GM23338 (cell line): Measurements from ENCODE around the gene LTB.

Source experiments
- CREB1 ChIP-seq: fragments of 250-450 bp; sonication (Bioruptor Pico); IDR thresholded peaks from 2 replicates; pipeline ENCODE4 v1.5.0; 2020; ENCODE audit warnings: low read depth, mild to moderate bottlenecking, moderate library complexity
- EZH2phosphoT487 ChIP-seq: fragments of 200-600 bp; sonication (generic); IDR thresholded peaks from one replicate; pipeline ENCODE4 v1.8.1; 2018; ENCODE audit warnings: antibody characterized with exemption; ENCODE audit not compliant: unreplicated experiment
- POLR2AphosphoS5 ChIP-seq: IDR thresholded peaks from 2 replicates; pipeline ENCODE4 v1.6.1; 2016; ENCODE audit warnings: antibody characterized with exemption, low read depth
- ZNF114 ChIP-seq: fragments of 250-450 bp; sonication (Bioruptor Pico); IDR thresholded peaks from 2 replicates; pipeline ENCODE4 v1.5.0; 2020; ENCODE audit warnings: mild to moderate bottlenecking, moderate library complexity
- TF ChIP-seq, protein P1 (sequence below), 2 experiments: fragments of 200-600 bp in 1 of 2; sonication (generic) in 1 of 2; conservative IDR thresholded peaks; 2 replicates each; pipeline versions ENCODE4 v1.5.1 to v1.6.1; 2016 to 2017; ENCODE audit warnings: antibody characterized with exemption in 2 of 2, low read depth in 2 of 2, mild to moderate bottlenecking in 2 of 2, moderate library complexity in 1 of 2

DNA sequence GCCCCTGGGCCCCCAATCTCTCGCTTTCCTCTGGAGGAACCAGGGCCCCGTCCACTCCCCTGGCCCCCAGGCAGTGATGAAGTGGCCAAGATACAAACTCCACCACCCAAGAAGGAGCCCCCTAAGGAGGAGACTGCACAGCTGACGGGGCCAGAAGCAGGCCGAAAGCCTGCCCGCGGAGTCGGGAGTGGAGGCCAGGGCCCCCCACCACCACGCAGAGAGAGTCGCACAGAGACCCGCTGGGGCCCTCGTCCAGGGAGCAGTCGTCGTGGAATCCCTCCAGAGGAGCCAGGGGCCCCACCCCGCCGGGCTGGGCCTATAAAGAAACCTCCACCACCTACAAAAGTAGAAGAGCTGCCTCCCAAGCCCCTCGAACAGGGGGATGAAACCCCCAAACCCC, 49.0 kb upstream of the LTB start:
- no peak for TF ChIP-seq EZH2phosphoT487
- TF ChIP-seq, protein P1, sequence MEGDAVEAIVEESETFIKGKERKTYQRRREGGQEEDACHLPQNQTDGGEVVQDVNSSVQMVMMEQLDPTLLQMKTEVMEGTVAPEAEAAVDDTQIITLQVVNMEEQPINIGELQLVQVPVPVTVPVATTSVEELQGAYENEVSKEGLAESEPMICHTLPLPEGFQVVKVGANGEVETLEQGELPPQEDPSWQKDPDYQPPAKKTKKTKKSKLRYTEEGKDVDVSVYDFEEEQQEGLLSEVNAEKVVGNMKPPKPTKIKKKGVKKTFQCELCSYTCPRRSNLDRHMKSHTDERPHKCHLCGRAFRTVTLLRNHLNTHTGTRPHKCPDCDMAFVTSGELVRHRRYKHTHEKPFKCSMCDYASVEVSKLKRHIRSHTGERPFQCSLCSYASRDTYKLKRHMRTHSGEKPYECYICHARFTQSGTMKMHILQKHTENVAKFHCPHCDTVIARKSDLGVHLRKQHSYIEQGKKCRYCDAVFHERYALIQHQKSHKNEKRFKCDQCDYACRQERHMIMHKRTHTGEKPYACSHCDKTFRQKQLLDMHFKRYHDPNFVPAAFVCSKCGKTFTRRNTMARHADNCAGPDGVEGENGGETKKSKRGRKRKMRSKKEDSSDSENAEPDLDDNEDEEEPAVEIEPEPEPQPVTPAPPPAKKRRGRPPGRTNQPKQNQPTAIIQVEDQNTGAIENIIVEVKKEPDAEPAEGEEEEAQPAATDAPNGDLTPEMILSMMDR (conservative IDR thresholded peaks at IDR 0.05; ENCODE audit: low read depth in 2 of 2): no peak
- no peak for TF ChIP-seq ZNF114 (CRISPR knock-in tag)
- TF ChIP-seq CREB1 (CRISPR knock-in tag): no peak
- TF ChIP-seq POLR2AphosphoS5: no peak
